ENCODE data around the gene RBM47. TPM values are rescaled to one million over a fixed set of nuclear protein-coding genes. Genes with fewer than 3 reads are reported as not detected.

RBM47 gene
- total RNA-seq, 1 experiment from 2014 or later, result 78.0 TPM

GRCh38 chr4:40377512-40378365 lies 251.9 kb downstream of the RBM47 start:
- peak overlapping the region; percentile 32 for H3K4me2 ChIP-seq
- DNase-seq, result peak; percentile 55 to 89
- peak overlapping the region; percentile 85 for H3K27ac ChIP-seq
- H4K20me1 ChIP-seq (ENCODE audit: insufficient read depth), result no peaks in the 10 kb centered on the region
- TF ChIP-seq, protein P1, sequence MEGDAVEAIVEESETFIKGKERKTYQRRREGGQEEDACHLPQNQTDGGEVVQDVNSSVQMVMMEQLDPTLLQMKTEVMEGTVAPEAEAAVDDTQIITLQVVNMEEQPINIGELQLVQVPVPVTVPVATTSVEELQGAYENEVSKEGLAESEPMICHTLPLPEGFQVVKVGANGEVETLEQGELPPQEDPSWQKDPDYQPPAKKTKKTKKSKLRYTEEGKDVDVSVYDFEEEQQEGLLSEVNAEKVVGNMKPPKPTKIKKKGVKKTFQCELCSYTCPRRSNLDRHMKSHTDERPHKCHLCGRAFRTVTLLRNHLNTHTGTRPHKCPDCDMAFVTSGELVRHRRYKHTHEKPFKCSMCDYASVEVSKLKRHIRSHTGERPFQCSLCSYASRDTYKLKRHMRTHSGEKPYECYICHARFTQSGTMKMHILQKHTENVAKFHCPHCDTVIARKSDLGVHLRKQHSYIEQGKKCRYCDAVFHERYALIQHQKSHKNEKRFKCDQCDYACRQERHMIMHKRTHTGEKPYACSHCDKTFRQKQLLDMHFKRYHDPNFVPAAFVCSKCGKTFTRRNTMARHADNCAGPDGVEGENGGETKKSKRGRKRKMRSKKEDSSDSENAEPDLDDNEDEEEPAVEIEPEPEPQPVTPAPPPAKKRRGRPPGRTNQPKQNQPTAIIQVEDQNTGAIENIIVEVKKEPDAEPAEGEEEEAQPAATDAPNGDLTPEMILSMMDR (conservative IDR thresholded peaks at IDR 0.05), result no peak
- no peak for TF ChIP-seq EZH2 (IDR thresholded peaks at IDR 0.05; ENCODE audit: low read depth)
- H3K4me1 ChIP-seq (replicated peaks; ENCODE audit: insufficient read depth), result peaks cover 33% of the 10 kb centered on the region
- ChIA-PET CTCF (no interaction called here), POLR2A (ENCODE audit: unreplicated experiment) (interaction anchor here (0.6 to 0.8 kb wide), 5 partner anchors 19 to 402 kb away, joined by 3 to 12 read pairs (median 5); no protein-coding TSS in a partner anchor)
- H3K9me3 ChIP-seq (ENCODE audit: insufficient read depth, low read depth), result no peaks in the 10 kb centered on the region
- H3F3A ChIP-seq (ENCODE audit: insufficient read depth, low read depth), result peaks cover 22% of the 10 kb centered on the region
- H3K36me3 ChIP-seq (ENCODE audit: low read depth), result no peaks in the 10 kb centered on the region
- no peak overlapping the region for H3K4me3 ChIP-seq
- H3K79me2 ChIP-seq (ENCODE audit: low read depth), result no peaks in the 10 kb centered on the region
- no peaks in the 10 kb centered on the region for H3K9me2 ChIP-seq (ENCODE audit: insufficient read depth)
- intact Hi-C loops (cut with micrococcal nuclease; ENCODE audit: unreplicated experiment), result loop anchor here (1.0 kb wide), 1 partner anchor 342 kb away; no protein-coding TSS in a partner anchor
- TSS peak; percentile 72 for BruUV-seq (replicated peaks)
- H2AFZ ChIP-seq, result peak overlapping the region; percentile 45
- no peaks in the 10 kb centered on the region for H3K27me3 ChIP-seq (ENCODE audit: insufficient read depth, low read depth)

- Histone ChIP-seq H3K9me3 (ENCODE audit: insufficient read depth, low read depth) (no peaks in the 10 kb centered on the region), H3K79me2 (ENCODE audit: low read depth) (no peaks in the 10 kb centered on the region), H3K9me2 (ENCODE audit: insufficient read depth) (no peaks in the 10 kb centered on the region), H3K27ac (no peak overlapping the region), H3K4me1 (replicated peaks; ENCODE audit: insufficient read depth) (peaks cover 28% of the 10 kb centered on the region), H3F3A (ENCODE audit: insufficient read depth, low read depth) (peaks cover 22% of the 10 kb centered on the region), H4K20me1 (ENCODE audit: insufficient read depth) (no peaks in the 10 kb centered on the region), H3K4me3 (no peak overlapping the region), H3K36me3 (ENCODE audit: low read depth) (no peaks in the 10 kb centered on the region), H3K4me2 (no peak overlapping the region), H3K27me3 (ENCODE audit: insufficient read depth, low read depth) (no peaks in the 10 kb centered on the region), H2AFZ (no peak overlapping the region)
- intact Hi-C loops (cut with micrococcal nuclease; ENCODE audit: unreplicated experiment), result no loop called here
- DNase-seq, result no peak
- BruUV-seq (replicated peaks), result no TSS peak
- CTCF ChIA-PET, result no interaction called here
- POLR2A ChIA-PET (ENCODE audit: unreplicated experiment), result no interaction called here
- no peak for TF ChIP-seq EZH2 (IDR thresholded peaks at IDR 0.05; ENCODE audit: low read depth)
- TF ChIP-seq, protein P1 (conservative IDR thresholded peaks at IDR 0.05), result no peak
Observed at GRCh38 chr4:40375620-40376019, 254.0 kb downstream of the RBM47 start.

GRCh38 chr4:40375095-40375494 lies 254.6 kb downstream of the RBM47 start:
- intact Hi-C loops (cut with micrococcal nuclease; ENCODE audit: unreplicated experiment), result no loop called here
- BruUV-seq (replicated peaks), result no TSS peak

More at GRCh38 chr4:40375095-40375494, 254.6 kb downstream of the RBM47 start:
- Histone ChIP-seq H3K9me2 (ENCODE audit: insufficient read depth) (no peaks in the 10 kb centered on the region), H3K79me2 (ENCODE audit: low read depth) (no peaks in the 10 kb centered on the region), H3K27me3 (ENCODE audit: insufficient read depth, low read depth) (no peaks in the 10 kb centered on the region), H3K4me3 (no peak overlapping the region), H3K4me1 (replicated peaks; ENCODE audit: insufficient read depth) (peaks cover 28% of the 10 kb centered on the region), H3F3A (ENCODE audit: insufficient read depth, low read depth) (peaks cover 22% of the 10 kb centered on the region), H3K9me3 (ENCODE audit: insufficient read depth, low read depth) (no peaks in the 10 kb centered on the region), H3K36me3 (ENCODE audit: low read depth) (no peaks in the 10 kb centered on the region), H3K4me2 (no peak overlapping the region), H4K20me1 (ENCODE audit: insufficient read depth) (no peaks in the 10 kb centered on the region), H2AFZ (no peak overlapping the region), H3K27ac (no peak overlapping the region)
- TF ChIP-seq, protein P1 (conservative IDR thresholded peaks at IDR 0.05), result no peak
- TF ChIP-seq EZH2 (IDR thresholded peaks at IDR 0.05; ENCODE audit: low read depth), result no peak
- ChIA-PET CTCF (no interaction called here), POLR2A (ENCODE audit: unreplicated experiment) (no interaction called here)
- DNase-seq, result no peak
